Neural cell (in vitro differentiated cells): ENCODE results near the gene PLD5. TPM values are rescaled to one million over a fixed set of nuclear protein-coding genes. Genes with fewer than 3 reads are reported as not detected.

Experiments used
- H2AFZ ChIP-seq: fragments of 200-600, 300-800 bp; sonication (generic), shearing (Covaris generic); 2 replicates; pipeline ENCODE4 v1.6.0; 2014; ENCODE audit warnings: low read depth, mild to moderate bottlenecking, antibody characterized with exemption, low read length, moderate library complexity
- H3F3A ChIP-seq: fragments of 200-600 bp; shearing (Covaris generic); 2 replicates; pipeline ENCODE4 v1.6.1; 2016; ENCODE audit warnings: mild to moderate bottlenecking, moderate library complexity, mixed read lengths, antibody characterized with exemption, low read length; ENCODE audit not compliant: insufficient read depth, poor library complexity, severe bottlenecking
- H3K27ac ChIP-seq: fragments of 200-600, 300-800 bp; sonication (generic), shearing (Covaris generic); 2 replicates; pipeline ENCODE4 v1.5.1; 2014; ENCODE audit warnings: mild to moderate bottlenecking, low read length, moderate library complexity
- H3K27me3 ChIP-seq: fragments of 300-800, 200-600 bp; sonication (generic), shearing (Covaris generic); 2 replicates; pipeline ENCODE4 v1.6.0; 2014; ENCODE audit warnings: mild to moderate bottlenecking, low read depth, low read length, moderate library complexity; ENCODE audit not compliant: insufficient read depth
- H3K36me3 ChIP-seq: fragments of 300-800, 200-600 bp; sonication (generic), shearing (Covaris generic); 2 replicates; pipeline ENCODE4 v1.5.1; 2014; ENCODE audit warnings: mild to moderate bottlenecking, antibody characterized with exemption, low read length, moderate library complexity; ENCODE audit not compliant: insufficient read depth
- H3K4me2 ChIP-seq: fragments of 300-800, 200-600 bp; sonication (generic), shearing (Covaris generic); 2 replicates; pipeline ENCODE4 v1.6.0; 2014; ENCODE audit warnings: mild to moderate bottlenecking, low read length
- H3K4me3 ChIP-seq: fragments of 300-800, 200-600 bp; sonication (generic), shearing (Covaris generic); 2 replicates; pipeline ENCODE4 v1.5.1; 2014; ENCODE audit warnings: mild to moderate bottlenecking, low read length, moderate library complexity
- H3K79me2 ChIP-seq: fragments of 200-600 bp; shearing (Covaris generic); replicated peaks from 2 replicates; pipeline ENCODE4 v1.6.0; 2014; ENCODE audit warnings: mild to moderate bottlenecking, low read length, moderate library complexity; ENCODE audit not compliant: insufficient read depth
- H3K9ac ChIP-seq: fragments of 300-800, 200-600 bp; sonication (generic), shearing (Covaris generic); 2 replicates; pipeline ENCODE4 v1.6.1; 2016; ENCODE audit warnings: mild to moderate bottlenecking, low read length, mixed read lengths
- H3K9me2 ChIP-seq: fragments of 200-600 bp; shearing (Covaris generic); 2 replicates; pipeline ENCODE4 v1.6.1; 2016; ENCODE audit warnings: mild to moderate bottlenecking, low read length, mixed read lengths; ENCODE audit not compliant: insufficient read depth
- H3K9me3 ChIP-seq: fragments of 200-600, 300-800 bp; sonication (generic), shearing (Covaris generic); 2 replicates; pipeline ENCODE4 v1.6.1; 2016; ENCODE audit warnings: mild to moderate bottlenecking, mixed run types, low read length, moderate library complexity, mixed read lengths
- H4K20me1 ChIP-seq: fragments of 200-600 bp; shearing (Covaris generic); 2 replicates; pipeline ENCODE4 v1.6.1; 2016; ENCODE audit warnings: mild to moderate bottlenecking, mixed run types; ENCODE audit not compliant: insufficient read depth
- CTCF ChIP-seq: fragments of 450-650 bp; IDR thresholded peaks from 2 replicates; pipeline ENCODE4 v1.5.1; 2014; ENCODE audit warnings: antibody characterized with exemption, mild to moderate bottlenecking, moderate library complexity; ENCODE audit not compliant: poor library complexity, severe bottlenecking
- EP300 ChIP-seq: fragments of 450-650 bp; conservative IDR thresholded peaks from 2 replicates; pipeline ENCODE4 v1.6.1; 2014; ENCODE audit warnings: antibody characterized with exemption, mild to moderate bottlenecking, moderate library complexity; ENCODE audit not compliant: poor library complexity, severe bottlenecking
- EZH2 ChIP-seq: fragments of 200-600, 300-800 bp; shearing (Covaris generic), sonication (generic); IDR thresholded peaks from 2 replicates; pipeline ENCODE4 v1.6.1; 2014; ENCODE audit warnings: antibody characterized with exemption, low read length, borderline replicate concordance, mild to moderate bottlenecking; ENCODE audit not compliant: insufficient read depth, poor library complexity, severe bottlenecking
- MXI1 ChIP-seq: fragments of 450-650 bp; conservative IDR thresholded peaks from 2 replicates; pipeline ENCODE4 v1.6.1; 2014; ENCODE audit warnings: antibody characterized with exemption, mild to moderate bottlenecking; ENCODE audit not compliant: poor library complexity, severe bottlenecking
- POLR2AphosphoS5 ChIP-seq: IDR thresholded peaks from 2 replicates; pipeline ENCODE4 v1.6.1; 2012
- RAD21 ChIP-seq: fragments of 450-650 bp; conservative IDR thresholded peaks from 2 replicates; pipeline ENCODE4 v1.6.1; 2014; ENCODE audit warnings: antibody characterized with exemption, mild to moderate bottlenecking, moderate library complexity
- REST ChIP-seq: IDR thresholded peaks from 2 replicates; pipeline ENCODE4 v1.6.1; 2012; ENCODE audit warnings: borderline replicate concordance
- SMC3 ChIP-seq: fragments of 450-650 bp; conservative IDR thresholded peaks from 2 replicates; pipeline ENCODE4 v1.6.1; 2014; ENCODE audit warnings: antibody characterized with exemption, mild to moderate bottlenecking, moderate library complexity; ENCODE audit not compliant: poor library complexity
- TAF1 ChIP-seq: IDR thresholded peaks from 2 replicates; pipeline ENCODE4 v1.6.1; 2012; ENCODE audit warnings: low read depth
- polyA plus RNA-seq: library from polyadenylated mRNA; depleted of rRNA; stranded (reverse); fragments of >200 nt; gene quantifications from 2 replicates; pipeline ENCODE4 v1.2.3, GENCODE V29; 2014

The PLD5 gene
- polyA plus RNA-seq, 1 donor from 2014 or later = 0.64 TPM

DNA sequence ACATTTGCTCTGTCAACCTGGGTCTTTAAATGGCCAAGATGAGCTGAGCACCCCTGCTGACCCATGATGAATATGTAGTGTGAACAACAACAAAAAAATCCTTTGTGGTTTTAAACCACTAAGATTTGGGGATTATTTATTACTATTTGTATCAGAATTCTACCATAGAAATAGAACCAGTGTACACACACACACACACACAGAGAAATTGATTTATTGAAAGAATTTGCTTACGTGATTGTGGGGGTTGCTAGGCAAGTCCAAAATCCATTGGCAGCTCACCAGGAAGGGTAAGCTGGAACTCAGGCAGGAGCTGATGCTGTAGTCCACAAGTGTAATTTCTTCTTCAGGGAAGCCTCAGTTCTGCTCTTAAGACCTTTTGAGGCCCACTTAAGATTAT is 443.1 kb downstream of the PLD5 start:
- Histone ChIP-seq H3K9ac (no peak overlapping the region), H2AFZ (no peak overlapping the region), H4K20me1 (no peaks in the 10 kb centered on the region), H3K4me2 (no peak overlapping the region), H3K27ac (no peak overlapping the region), H3K79me2 (no peaks in the 10 kb centered on the region), H3K4me3 (no peak overlapping the region), H3K9me3 (no peaks in the 10 kb centered on the region), H3K27me3 (no peaks in the 10 kb centered on the region), H3K36me3 (no peaks in the 10 kb centered on the region), H3F3A (no peaks in the 10 kb centered on the region), H3K9me2 (no peaks in the 10 kb centered on the region)
- TF ChIP-seq MXI1 (no peak), RAD21 (no peak), POLR2AphosphoS5 (no peak), CTCF (no peak), REST (no peak), TAF1 (no peak), SMC3 (no peak), EZH2 (no peak), EP300 (no peak)

GRCh38 chr1:242065813-242066212 is 458.7 kb downstream of the PLD5 start:
- Histone ChIP-seq H2AFZ (no peak overlapping the region), H3K9me2 (no peaks in the 10 kb centered on the region), H3K9me3 (no peaks in the 10 kb centered on the region), H3K36me3 (no peaks in the 10 kb centered on the region), H4K20me1 (no peaks in the 10 kb centered on the region), H3K27ac (no peak overlapping the region), H3K9ac (no peak overlapping the region), H3F3A (no peaks in the 10 kb centered on the region), H3K4me3 (no peak overlapping the region), H3K27me3 (no peaks in the 10 kb centered on the region), H3K79me2 (no peaks in the 10 kb centered on the region), H3K4me2 (no peak overlapping the region)
- TF ChIP-seq MXI1 = no peak
- no peak for TF ChIP-seq SMC3
- no peak for TF ChIP-seq CTCF
- TF ChIP-seq EZH2 = no peak
- no peak for TF ChIP-seq TAF1
- TF ChIP-seq RAD21 = no peak
- no peak for TF ChIP-seq EP300
